OCI-LY3 (cell line): ENCODE measurements around the gene FLNA.

ENCODE experiments used
- CTCF ChIP-seq: fragments of 200-600, 300-600 bp; sonication (generic); IDR thresholded peaks from 2 replicates; pipeline ENCODE4 v1.5.1; 2014; ENCODE audit warnings: antibody characterized with exemption, low read length, low read depth
- EZH2phosphoT487 ChIP-seq: fragments of 200-600 bp; shearing (Covaris generic); IDR thresholded peaks from 2 replicates; pipeline ENCODE4 v1.6.1; 2018; ENCODE audit warnings: antibody characterized with exemption, mixed run types, low read depth

DNA sequence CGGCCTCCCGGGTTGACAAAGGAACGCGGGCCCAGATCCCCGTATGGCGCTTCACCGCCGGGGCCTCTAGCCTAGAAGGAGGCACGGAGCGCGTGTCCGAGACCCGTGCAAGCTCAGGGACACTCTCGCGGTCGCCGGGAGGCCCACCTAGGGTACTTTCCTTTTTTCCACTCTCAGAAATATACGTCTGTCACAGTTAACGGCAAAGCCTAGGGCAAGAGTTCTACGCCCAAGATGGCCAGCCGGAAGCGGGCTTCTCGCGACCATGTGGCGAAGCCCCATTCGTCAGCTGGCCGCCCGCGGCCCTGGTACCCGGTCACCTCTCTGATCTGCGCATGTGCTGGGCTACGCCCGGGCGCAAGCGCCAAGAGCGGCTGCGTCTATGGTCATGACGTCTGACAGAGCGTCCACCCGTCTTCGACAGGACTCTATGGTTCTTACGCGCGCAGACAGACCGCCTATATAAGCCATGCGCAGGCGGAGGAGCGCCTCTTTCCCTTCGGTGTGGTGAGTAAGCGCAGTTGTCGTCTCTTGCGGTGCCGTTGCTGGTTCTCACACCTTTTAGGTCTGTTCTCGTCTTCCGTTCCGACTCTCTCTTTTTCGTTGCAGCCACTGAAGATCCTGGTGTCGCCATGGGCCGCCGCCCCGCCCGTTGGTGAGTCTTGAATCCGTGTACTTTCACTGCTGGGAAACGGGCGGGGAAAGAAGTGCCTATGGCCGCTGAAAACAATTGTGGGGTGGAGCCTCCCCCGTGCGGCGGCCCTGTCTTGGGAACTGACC, 23.6 kb upstream of the FLNA start, which contains the start of gene RPL10:
- TF ChIP-seq CTCF, result no peak
- no peak for TF ChIP-seq EZH2phosphoT487
